ENCODE data around the gene FAM227A. TPM values are rescaled to one million over a fixed set of nuclear protein-coding genes. Genes with fewer than 3 reads are reported as not detected.
A peak's percentile ranks its signal among the peaks of the same experiment; 100 is the strongest.

The FAM227A gene
- total and polyA plus RNA-seq, 2 of the 13 experiments (the other 11 are each of a cell fraction or from before 2014, with no cell fraction given): 1.0 to 1.5 TPM

DNA sequence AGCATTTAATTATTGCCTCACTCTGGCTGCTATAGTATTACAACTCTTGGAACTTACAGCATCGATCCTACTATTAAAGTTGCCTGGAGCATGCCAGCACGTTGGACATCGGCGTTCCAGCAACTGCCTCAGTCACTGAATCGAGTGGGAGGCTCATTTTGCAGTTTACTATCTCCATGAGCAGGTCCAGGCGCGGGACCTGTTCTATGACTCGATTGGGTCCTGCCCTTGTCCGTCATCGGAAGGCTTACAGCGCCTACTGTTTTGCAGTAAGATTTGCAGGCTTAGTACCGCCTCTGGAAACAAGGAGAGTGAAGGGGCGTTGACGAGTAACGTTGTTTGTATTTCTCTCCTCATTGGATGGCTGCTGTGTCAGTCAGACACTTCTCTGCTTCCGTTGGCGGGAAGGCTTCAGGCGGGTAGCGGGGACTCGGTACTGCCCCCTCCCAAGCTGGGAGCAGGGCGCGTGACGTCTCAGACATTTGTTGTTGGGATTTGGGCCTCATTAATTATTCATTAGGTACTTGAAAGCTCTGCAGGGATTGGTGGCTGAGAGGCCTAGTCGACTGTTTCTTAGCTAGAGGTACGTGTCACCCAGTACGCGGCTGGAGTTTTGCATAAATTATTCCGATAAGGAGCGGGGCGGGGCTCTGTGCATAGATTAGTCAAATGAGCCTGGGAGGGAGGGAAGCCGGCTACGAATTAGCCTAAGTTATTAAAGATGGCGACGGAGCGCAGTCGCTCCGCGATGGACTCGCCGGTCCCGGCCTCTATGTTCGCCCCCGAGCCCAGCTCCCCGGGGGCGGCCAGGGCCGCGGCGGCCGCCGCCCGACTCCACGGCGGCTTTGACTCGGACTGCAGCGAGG, 49.3 kb upstream of the FAM227A start, which contains the start of gene GTPBP1 (continued):
- no peak for TF ChIP-seq AKNA (CRISPR knock-in tag; IDR thresholded peaks at IDR 0.05; ENCODE audit: borderline replicate concordance)
- no peak for TF ChIP-seq NCOA5 (CRISPR knock-in tag; IDR thresholded peaks at IDR 0.05)
- TF ChIP-seq ZFP36 (IDR thresholded peaks at IDR 0.05; ENCODE audit: borderline replicate concordance, low read depth, low read length, partially characterized antibody): no peak
- no peak for TF ChIP-seq RXRB (CRISPR knock-in tag; IDR thresholded peaks at IDR 0.05; ENCODE audit: borderline replicate concordance)
- no peak for TF ChIP-seq ISX (CRISPR knock-in tag; conservative IDR thresholded peaks at IDR 0.05)
- peak; percentile 82; the same call in 1 of the 2 replicates for TF ChIP-seq SNAPC2 (CRISPR knock-in tag; IDR thresholded peaks at IDR 0.05)
- TF ChIP-seq, protein P1, sequence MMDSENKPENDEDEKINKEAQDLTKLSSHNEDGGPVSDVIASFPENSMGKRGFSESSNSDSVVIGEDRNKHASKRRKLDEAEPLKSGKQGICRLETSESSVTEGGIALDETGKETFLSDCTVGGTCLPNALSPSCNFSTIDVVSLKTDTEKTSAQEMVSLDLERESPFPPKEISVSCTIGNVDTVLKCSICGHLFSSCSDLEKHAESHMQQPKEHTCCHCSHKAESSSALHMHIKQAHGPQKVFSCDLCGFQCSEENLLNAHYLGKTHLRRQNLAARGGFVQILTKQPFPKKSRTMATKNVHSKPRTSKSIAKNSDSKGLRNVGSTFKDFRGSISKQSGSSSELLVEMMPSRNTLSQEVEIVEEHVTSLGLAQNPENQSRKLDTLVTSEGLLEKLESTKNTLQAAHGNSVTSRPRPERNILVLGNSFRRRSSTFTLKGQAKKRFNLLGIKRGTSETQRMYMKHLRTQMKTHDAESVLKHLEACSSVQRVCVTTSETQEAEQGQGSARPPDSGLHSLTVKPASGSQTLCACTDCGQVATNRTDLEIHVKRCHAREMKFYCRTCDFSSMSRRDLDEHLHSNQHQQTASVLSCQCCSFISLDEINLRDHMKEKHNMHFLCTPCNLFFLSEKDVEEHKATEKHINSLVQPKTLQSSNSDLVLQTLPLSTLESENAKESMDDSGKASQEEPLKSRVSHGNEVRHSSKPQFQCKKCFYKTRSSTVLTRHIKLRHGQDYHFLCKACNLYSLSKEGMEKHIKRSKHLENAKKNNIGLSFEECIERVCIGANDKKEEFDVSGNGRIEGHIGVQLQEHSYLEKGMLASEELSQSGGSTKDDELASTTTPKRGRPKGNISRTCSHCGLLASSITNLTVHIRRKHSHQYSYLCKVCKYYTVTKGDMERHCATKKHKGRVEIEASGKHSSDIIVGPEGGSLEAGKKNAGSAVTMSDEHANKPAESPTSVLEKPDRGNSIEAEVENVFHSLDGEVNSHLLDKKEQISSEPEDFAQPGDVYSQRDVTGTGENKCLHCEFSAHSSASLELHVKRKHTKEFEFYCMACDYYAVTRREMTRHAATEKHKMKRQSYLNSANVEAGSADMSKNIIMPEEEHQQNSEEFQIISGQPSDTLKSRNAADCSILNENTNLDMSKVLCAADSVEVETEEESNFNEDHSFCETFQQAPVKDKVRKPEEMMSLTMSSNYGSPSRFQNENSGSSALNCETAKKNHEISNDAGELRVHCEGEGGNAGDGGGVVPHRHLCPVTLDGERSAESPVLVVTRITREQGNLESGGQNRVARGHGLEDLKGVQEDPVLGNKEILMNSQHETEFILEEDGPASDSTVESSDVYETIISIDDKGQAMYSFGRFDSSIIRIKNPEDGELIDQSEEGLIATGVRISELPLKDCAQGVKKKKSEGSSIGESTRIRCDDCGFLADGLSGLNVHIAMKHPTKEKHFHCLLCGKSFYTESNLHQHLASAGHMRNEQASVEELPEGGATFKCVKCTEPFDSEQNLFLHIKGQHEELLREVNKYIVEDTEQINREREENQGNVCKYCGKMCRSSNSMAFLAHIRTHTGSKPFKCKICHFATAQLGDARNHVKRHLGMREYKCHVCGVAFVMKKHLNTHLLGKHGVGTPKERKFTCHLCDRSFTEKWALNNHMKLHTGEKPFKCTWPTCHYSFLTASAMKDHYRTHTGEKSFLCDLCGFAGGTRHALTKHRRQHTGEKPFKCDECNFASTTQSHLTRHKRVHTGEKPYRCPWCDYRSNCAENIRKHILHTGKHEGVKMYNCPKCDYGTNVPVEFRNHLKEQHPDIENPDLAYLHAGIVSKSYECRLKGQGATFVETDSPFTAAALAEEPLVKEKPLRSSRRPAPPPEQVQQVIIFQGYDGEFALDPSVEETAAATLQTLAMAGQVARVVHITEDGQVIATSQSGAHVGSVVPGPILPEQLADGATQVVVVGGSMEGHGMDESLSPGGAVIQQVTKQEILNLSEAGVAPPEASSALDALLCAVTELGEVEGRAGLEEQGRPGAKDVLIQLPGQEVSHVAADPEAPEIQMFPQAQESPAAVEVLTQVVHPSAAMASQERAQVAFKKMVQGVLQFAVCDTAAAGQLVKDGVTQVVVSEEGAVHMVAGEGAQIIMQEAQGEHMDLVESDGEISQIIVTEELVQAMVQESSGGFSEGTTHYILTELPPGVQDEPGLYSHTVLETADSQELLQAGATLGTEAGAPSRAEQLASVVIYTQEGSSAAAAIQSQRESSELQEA (CRISPR knock-in tag; IDR thresholded peaks at IDR 0.05; ENCODE audit: not compliant biosample characterization): no peak
- no peak for TF ChIP-seq SIN3B (IDR thresholded peaks at IDR 0.05; ENCODE audit: low read length)
- TF ChIP-seq, protein P2, sequence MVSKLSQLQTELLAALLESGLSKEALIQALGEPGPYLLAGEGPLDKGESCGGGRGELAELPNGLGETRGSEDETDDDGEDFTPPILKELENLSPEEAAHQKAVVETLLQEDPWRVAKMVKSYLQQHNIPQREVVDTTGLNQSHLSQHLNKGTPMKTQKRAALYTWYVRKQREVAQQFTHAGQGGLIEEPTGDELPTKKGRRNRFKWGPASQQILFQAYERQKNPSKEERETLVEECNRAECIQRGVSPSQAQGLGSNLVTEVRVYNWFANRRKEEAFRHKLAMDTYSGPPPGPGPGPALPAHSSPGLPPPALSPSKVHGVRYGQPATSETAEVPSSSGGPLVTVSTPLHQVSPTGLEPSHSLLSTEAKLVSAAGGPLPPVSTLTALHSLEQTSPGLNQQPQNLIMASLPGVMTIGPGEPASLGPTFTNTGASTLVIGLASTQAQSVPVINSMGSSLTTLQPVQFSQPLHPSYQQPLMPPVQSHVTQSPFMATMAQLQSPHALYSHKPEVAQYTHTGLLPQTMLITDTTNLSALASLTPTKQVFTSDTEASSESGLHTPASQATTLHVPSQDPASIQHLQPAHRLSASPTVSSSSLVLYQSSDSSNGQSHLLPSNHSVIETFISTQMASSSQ (IDR thresholded peaks at IDR 0.05; ENCODE audit: low read depth): no peak
- TF ChIP-seq, protein P2 (CRISPR knock-in tag; IDR thresholded peaks at IDR 0.05; ENCODE audit: borderline replicate concordance): 0 out of 2 replicates have a peak, but pooled peaks have one; percentile 18

Measured in HepG2 (cell line).